IMR-90 (cell line): Measurements from ENCODE around the gene KCNK17. TPM values are rescaled to one million over a fixed set of nuclear protein-coding genes. Genes with fewer than 3 reads are reported as not detected.

Source experiments
- ATAC-seq: fragments of 200-7000 bp; cut with Tn5 transposase; 2 replicates; pipeline ENCODE4 v1.9.1; 2020; ENCODE audit warnings: low read depth, mild to moderate bottlenecking, moderate library complexity
- BruUV-seq: library from RNA; stranded (reverse); fragments of 400-500 nt; replicated peaks from 2 replicates; lab custom pipeline; 2021; lab: Mats Ljungman, UMichigan
- CTCF ChIA-PET: fragments of 300-600 bp; formaldehyde crosslinking; extraction: SDS; loops from one replicate; lab custom pipeline; 2021; ENCODE audit warnings: antibody characterized with exemption; lab: Yijun Ruan, JAX
- POLR2A ChIA-PET: fragments of 300-600 bp; sonication (Branson Sonifier 250); formaldehyde crosslinking; loops from one replicate; lab custom pipeline; 2022; ENCODE audit warnings: antibody characterized with exemption; ENCODE audit not compliant: unreplicated experiment; lab: Charles Lee
- DNase-seq: peaks from one replicate; pipeline ENCODE4 v3.0.0; 2013
- H2AFZ ChIP-seq: replicated peaks from 2 replicates; pipeline ENCODE3; 2013; ENCODE audit warnings: low read length, mild to moderate bottlenecking; ENCODE audit not compliant: poor library complexity
- H2AK5ac ChIP-seq: 2 replicates; pipeline ENCODE4 v1.6.1; 2013; ENCODE audit warnings: low read depth, low read length, inconsistent platforms
- H2AK9ac ChIP-seq: replicated peaks from 2 replicates; pipeline ENCODE3; 2013; ENCODE audit warnings: mild to moderate bottlenecking, low read depth, low read length, moderate library complexity; ENCODE audit not compliant: poor library complexity
- H2BK120ac ChIP-seq: 2 replicates; pipeline ENCODE4 v1.6.1; 2013; ENCODE audit warnings: low read depth, low read length, inconsistent platforms
- H2BK15ac ChIP-seq: 3 replicates; pipeline ENCODE4 v1.6.1; 2013; ENCODE audit warnings: low read depth, low read length, inconsistent platforms
- H2BK20ac ChIP-seq: 2 replicates; pipeline ENCODE4 v1.6.1; 2013; ENCODE audit warnings: low read depth, mild to moderate bottlenecking, inconsistent platforms, low read length, moderate library complexity
- H2BK5ac ChIP-seq: 2 replicates; pipeline ENCODE4 v1.6.1; 2013; ENCODE audit warnings: mild to moderate bottlenecking, low read depth, low read length, inconsistent platforms; ENCODE audit not compliant: poor library complexity, severe bottlenecking
- H3K14ac ChIP-seq: replicated peaks from 2 replicates; pipeline ENCODE4 v1.6.1; 2013; ENCODE audit warnings: low read depth, low read length, inconsistent platforms
- H3K18ac ChIP-seq: 2 replicates; pipeline ENCODE4 v1.6.1; 2013; ENCODE audit warnings: low read depth, low read length, control low read depth
- H3K23ac ChIP-seq: 2 replicates; pipeline ENCODE4 v1.6.1; 2013; ENCODE audit warnings: low read depth, low read length, inconsistent platforms
- H3K27ac ChIP-seq: 2 replicates; pipeline ENCODE4 v1.5.1; 2013; ENCODE audit warnings: mild to moderate bottlenecking, control low read depth, low read length; ENCODE audit not compliant: insufficient read depth
- H3K27me3 ChIP-seq: 2 replicates; pipeline ENCODE4 v1.6.1; 2013; ENCODE audit warnings: low read length; ENCODE audit not compliant: control insufficient read depth, insufficient read depth
- H3K36me3 ChIP-seq: 2 replicates; pipeline ENCODE4 v1.6.1; 2013; ENCODE audit warnings: low read length, mixed read lengths; ENCODE audit not compliant: control insufficient read depth, insufficient read depth
- H3K4ac ChIP-seq: 2 replicates; pipeline ENCODE4 v1.6.1; 2013; ENCODE audit warnings: low read depth, low read length, inconsistent platforms
- H3K4me1 ChIP-seq: 2 replicates; pipeline ENCODE4 v1.6.1; 2013; ENCODE audit warnings: low read length, mixed read lengths; ENCODE audit not compliant: control insufficient read depth, insufficient read depth
- H3K4me2 ChIP-seq: 2 replicates; pipeline ENCODE4 v1.6.1; 2013; ENCODE audit warnings: low read depth, mild to moderate bottlenecking, control low read depth, low read length, moderate library complexity
- H3K4me3 ChIP-seq: 2 replicates; pipeline ENCODE4 v1.5.1; 2013; ENCODE audit warnings: low read depth, mild to moderate bottlenecking, control low read depth, low read length, moderate library complexity; ENCODE audit not compliant: insufficient read depth
- H3K56ac ChIP-seq: 2 replicates; pipeline ENCODE4 v1.6.1; 2013; ENCODE audit warnings: low read length, inconsistent platforms; ENCODE audit not compliant: insufficient read depth; ENCODE audit errors: extremely low read depth
- H3K79me1 ChIP-seq, 2 experiments: 2 replicates each; pipeline ENCODE4 v1.6.1; 2013; ENCODE audit warnings: low read length in 2 of 2, inconsistent platforms in 1 of 2, low read depth in 1 of 2
- H3K9ac ChIP-seq: 2 replicates; pipeline ENCODE4 v1.6.1; 2013; ENCODE audit warnings: low read depth, low read length, control low read depth
- H3K9me1 ChIP-seq: 2 replicates; pipeline ENCODE4 v1.6.1; 2013; ENCODE audit warnings: low read length, inconsistent platforms; ENCODE audit not compliant: insufficient read depth
- H3K9me3 ChIP-seq: 2 replicates; pipeline ENCODE4 v1.6.1; 2013; ENCODE audit warnings: low read length; ENCODE audit not compliant: control insufficient read depth, insufficient read depth
- H4K20me1 ChIP-seq: 2 replicates; pipeline ENCODE4 v1.6.1; 2013; ENCODE audit warnings: low read length, inconsistent platforms; ENCODE audit not compliant: insufficient read depth
- H4K5ac ChIP-seq: 2 replicates; pipeline ENCODE4 v1.6.1; 2013; ENCODE audit warnings: mild to moderate bottlenecking, low read depth, low read length, control low read depth
- H4K8ac ChIP-seq, 2 experiments: 2 replicates each; pipeline ENCODE4 v1.6.1; 2013; ENCODE audit warnings: low read depth in 2 of 2, low read length in 2 of 2, control low read depth in 1 of 2, inconsistent platforms in 1 of 2
- H4K91ac ChIP-seq: 2 replicates; pipeline ENCODE4 v1.6.1; 2013; ENCODE audit warnings: low read depth, low read length, inconsistent platforms; ENCODE audit not compliant: insufficient read depth
- BHLHE40 ChIP-seq: fragments of 150-350 bp; IDR thresholded peaks from 2 replicates; pipeline ENCODE4 v1.6.1; 2016; ENCODE audit warnings: mild to moderate bottlenecking, low read depth, low read length
- CTCF ChIP-seq: conservative IDR thresholded peaks from 2 replicates; pipeline ENCODE4 v1.5.1; 2012; ENCODE audit warnings: mild to moderate bottlenecking, low read depth, low read length, improper control_type of control experiment
- FOS ChIP-seq: fragments of 150-350 bp; IDR thresholded peaks from 2 replicates; pipeline ENCODE4 v1.6.1; 2016; ENCODE audit warnings: low read depth, low read length
- RFX5 ChIP-seq: IDR thresholded peaks from 2 replicates; pipeline ENCODE4 v1.8.0; 2012; ENCODE audit warnings: low read depth, mild to moderate bottlenecking, low read length, moderate library complexity
- SMC3 ChIP-seq: fragments of 150-350 bp; IDR thresholded peaks from 2 replicates; pipeline ENCODE4 v1.6.1; 2016; ENCODE audit warnings: low read depth, mild to moderate bottlenecking, antibody characterized with exemption, low read length, moderate library complexity
- WGBS, 2 experiments: methylation state at CpG; one replicate each; pipeline versions ENCODE4 v1.1.5 to v1.1.7; 2013; ENCODE audit warnings: missing lambda C conversion rate in 2 of 2; ENCODE audit not compliant: insufficient read length in 1 of 2; ENCODE audit errors: extremely low coverage in 2 of 2; 5-methylcytosine and 5-hydroxymethylcytosine counted together
- dilution Hi-C: fragments of 300-500 bp; cut with HindIII; formaldehyde crosslinking; loops from one replicate; pipeline ENCODE4 v1.14.3; 2018; ENCODE audit warnings: low sequenced_read_pairs; ENCODE audit not compliant: unreplicated experiment
- in situ Hi-C: fragments of 300-500 bp; cut with MboI; formaldehyde crosslinking; loops from 3 replicates; pipeline ENCODE4 v1.14.3; 2019; ENCODE audit warnings: low sequenced_read_pairs, inconsistent platforms, mixed read lengths
- intact Hi-C: fragments of 100-400 bp; cut with micrococcal nuclease; formaldehyde crosslinking; loops from 2 replicates; pipeline ENCODE4 v1.10.0; 2022
- polyA plus RNA-seq, 3 experiments: library from polyadenylated mRNA; depleted of rRNA; stranded (reverse); fragments of >200 nt; gene quantifications; 2 replicates each; pipeline ENCODE4 v1.2.3, GENCODE V29; 2012; ENCODE audit warnings: low replicate concordance in 1 of 3
- total RNA-seq: library from RNA; depleted of rRNA; stranded (reverse); fragments of >200 nt; gene quantifications from 2 replicates; pipeline ENCODE4 v1.2.3, GENCODE V29; 2012

KCNK17 gene
- total and polyA plus RNA-seq, 2 of the 4 experiments (the other 2 are of a cell fraction): not detected

DNA sequence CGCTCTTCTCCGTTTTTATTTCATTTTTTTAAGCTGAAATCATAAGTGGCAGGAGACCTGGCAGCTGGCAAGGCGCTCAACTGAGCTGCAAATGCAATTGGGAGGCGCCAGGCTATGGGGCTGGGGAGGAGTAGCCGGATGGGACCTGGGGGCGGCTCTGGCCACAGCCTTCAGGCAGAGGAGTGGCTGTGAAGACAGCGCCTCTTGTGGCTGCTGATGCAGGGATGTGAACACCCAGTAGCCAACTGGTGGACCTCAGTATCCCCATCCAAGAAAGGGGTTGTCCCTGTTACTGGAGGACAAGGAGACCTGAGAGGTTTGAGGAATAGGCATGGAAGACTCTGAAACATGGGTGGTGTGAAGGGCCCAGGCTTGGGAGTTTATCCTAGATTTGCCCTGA is 12.6 kb downstream of the KCNK17 start:
- H3K14ac ChIP-seq: no peak overlapping the region
- H4K8ac ChIP-seq: no peak overlapping the region
- POLR2A ChIA-PET: no interaction called here
- no peaks in the 10 kb centered on the region for H3K9me1 ChIP-seq
- no peaks in the 10 kb centered on the region for H3K79me1 ChIP-seq
- H3K4me1 ChIP-seq: no peaks in the 10 kb centered on the region
- ATAC-seq (no peak), DNase-seq (no peak)
- H3K27ac ChIP-seq: no peak overlapping the region
- no peaks in the 10 kb centered on the region; the same call in 1 of the 2 replicates for H3K27me3 ChIP-seq
- no peak overlapping the region for H2AFZ ChIP-seq
- WGBS, 2 experiments: 65% methylated on average over 2 of the region's 7 CpGs; no CpG with 5 or more reads in 1 of the 2 experiments
- no peak overlapping the region for H2BK120ac ChIP-seq
- no peak overlapping the region for H3K56ac ChIP-seq
- H2BK5ac ChIP-seq: no peak overlapping the region
- no peak overlapping the region for H4K5ac ChIP-seq
- BruUV-seq: no TSS peak
- no peaks in the 10 kb centered on the region for H3K9me3 ChIP-seq
- no peak overlapping the region for H3K23ac ChIP-seq
- H4K91ac ChIP-seq: no peak overlapping the region
- CTCF ChIA-PET: no interaction called here
- dilution Hi-C loops (no loop called here), intact Hi-C loops (loop anchor here (2.0 kb wide), 1 partner anchor 305 kb away; no protein-coding TSS in a partner anchor), in situ Hi-C loops (loop anchor here (10.0 kb wide), 1 partner anchor 327 kb away; no protein-coding TSS in a partner anchor)
- no peak overlapping the region for H3K18ac ChIP-seq
- peak overlapping the region; percentile 55 for H2AK9ac ChIP-seq
- no peaks in the 10 kb centered on the region for H3K36me3 ChIP-seq
- no peak overlapping the region for H3K9ac ChIP-seq
- 0 out of 2 replicates have a peak, but pooled peaks have one; percentile 9 for TF ChIP-seq CTCF
- TF ChIP-seq FOS: no peak
- TF ChIP-seq BHLHE40: no peak
- no peak for TF ChIP-seq SMC3
- TF ChIP-seq RFX5: no peak
- H4K20me1 ChIP-seq: no peaks in the 10 kb centered on the region
- no peak overlapping the region for H3K4me2 ChIP-seq
- H3K4me3 ChIP-seq: no peak overlapping the region
- H3K4ac ChIP-seq: no peak overlapping the region
- H2BK20ac ChIP-seq: no peak overlapping the region
- no peak overlapping the region for H2BK15ac ChIP-seq
- no peak overlapping the region for H2AK5ac ChIP-seq
